Breast epithelium (tissue), 4 donors: Measurements from ENCODE around the gene LHFPL2. TPM values are rescaled to one million over a fixed set of nuclear protein-coding genes. Genes with fewer than 3 reads are reported as not detected.
A peak's percentile ranks its signal among the peaks of the same experiment; 100 is the strongest.

Experiments used
- DNase-seq, 2 donors: peaks; one replicate each; pipeline ENCODE4 v3.0.0-alpha.2; 2019; ENCODE audit warnings: low spot score in 2 of 2
- H3K27ac ChIP-seq, 2 donors: fragments of 200-600 bp; sonication (generic) in 1 of 2; one replicate each; pipeline ENCODE4 v1.5.1; 2016 to 2019; ENCODE audit warnings: mild to moderate bottlenecking in 1 of 2
- H3K27me3 ChIP-seq, 2 donors: fragments of 200-600 bp; sonication (generic) in 1 of 2; one replicate each; pipeline versions ENCODE4 v1.5.1 to v1.6.0; 2017 to 2019; ENCODE audit warnings: control low read depth in 1 of 2, mild to moderate bottlenecking in 1 of 2
- H3K36me3 ChIP-seq: fragments of 200-600 bp; one replicate; pipeline ENCODE4 v1.5.1; 2019
- H3K4me1 ChIP-seq, 2 donors: fragments of 200-600 bp; sonication (generic); one replicate each; pipeline ENCODE4 v1.5.1; 2016 to 2019; ENCODE audit warnings: control low read depth in 1 of 2
- H3K4me3 ChIP-seq, 3 donors: fragments of 200-600 bp; sonication (generic); 1 replicate in 2 of 3; 2 replicates in 1 of 3; pipeline ENCODE4 v1.5.1; 2016 to 2019; ENCODE audit warnings: mild to moderate bottlenecking in 3 of 3, moderate library complexity in 2 of 3
- H3K9me3 ChIP-seq, 2 donors: fragments of 200-600 bp; sonication (generic) in 1 of 2; one replicate each; pipeline ENCODE4 v1.5.1; 2016 to 2019; ENCODE audit warnings: control low read depth in 1 of 2
- POLR2A ChIP-seq: fragments of 450-650 bp; IDR thresholded peaks from one replicate; pipeline ENCODE4 v1.6.1; 2016; ENCODE audit warnings: antibody characterized with exemption, mild to moderate bottlenecking, moderate library complexity
- POLR2AphosphoS5 ChIP-seq, 3 donors: sonication (generic); formaldehyde crosslinking; IDR thresholded peaks; one replicate each; pipeline ENCODE4 v1.6.1; 2017; ENCODE audit warnings: antibody characterized with exemption in 3 of 3
- intact Hi-C: fragments of 100-400 bp; cut with DNase I; formaldehyde crosslinking; loops from one replicate; pipeline ENCODE4 v1.15.1; 2023; ENCODE audit warnings: low total_unique reads
- total RNA-seq, 3 donors: library from RNA; depleted of rRNA; stranded (reverse); fragments of >200 nt; gene quantifications; one replicate each; pipeline ENCODE4 v1.1.0, GENCODE V29; 2016
- TF ChIP-seq, protein P1 (sequence below), 3 donors: fragments of 450-650 bp; IDR thresholded peaks; one replicate each; pipeline ENCODE4 v1.5.1; 2016 to 2017; ENCODE audit warnings: antibody characterized with exemption in 3 of 3, mild to moderate bottlenecking in 3 of 3, moderate library complexity in 3 of 3

The LHFPL2 gene
- total RNA-seq, 3 donors from 2014 or later = 36.8 to 61.8 (median 41.3) TPM

DNA sequence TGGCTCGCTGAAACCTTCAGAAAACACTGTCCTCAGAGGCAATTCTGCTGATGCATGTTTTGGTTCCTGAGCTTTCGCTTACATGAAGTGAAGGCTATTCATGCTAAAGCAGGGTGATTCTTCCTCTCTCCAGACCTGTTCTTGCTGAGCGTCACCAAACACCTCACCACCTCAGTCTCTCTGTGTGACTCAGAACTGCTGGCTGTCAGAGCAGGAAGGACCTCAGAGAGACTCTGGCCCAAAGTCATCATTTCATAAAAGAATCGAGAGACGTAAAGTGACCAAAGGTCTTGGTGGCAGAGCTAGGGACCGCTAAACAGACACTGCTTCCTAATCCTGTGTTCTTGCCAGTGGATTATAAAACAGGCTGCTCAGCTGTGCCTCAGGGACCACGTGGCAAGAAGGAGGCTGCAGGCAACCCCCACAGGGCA lies 73.8 kb downstream of the LHFPL2 start:
- Histone ChIP-seq H3K27ac (peak overlapping the region; percentile 80 to 93), H3K4me1 (peaks cover 7 to 40% of the 10 kb centered on the region in 2 donors), H3K36me3 (no peaks in the 10 kb centered on the region), H3K9me3 (no peaks in the 10 kb centered on the region), H3K4me3 (no peak overlapping the region), H3K27me3 (no peaks in the 10 kb centered on the region)
- TF ChIP-seq POLR2A = no peak
- TF ChIP-seq, protein P1, sequence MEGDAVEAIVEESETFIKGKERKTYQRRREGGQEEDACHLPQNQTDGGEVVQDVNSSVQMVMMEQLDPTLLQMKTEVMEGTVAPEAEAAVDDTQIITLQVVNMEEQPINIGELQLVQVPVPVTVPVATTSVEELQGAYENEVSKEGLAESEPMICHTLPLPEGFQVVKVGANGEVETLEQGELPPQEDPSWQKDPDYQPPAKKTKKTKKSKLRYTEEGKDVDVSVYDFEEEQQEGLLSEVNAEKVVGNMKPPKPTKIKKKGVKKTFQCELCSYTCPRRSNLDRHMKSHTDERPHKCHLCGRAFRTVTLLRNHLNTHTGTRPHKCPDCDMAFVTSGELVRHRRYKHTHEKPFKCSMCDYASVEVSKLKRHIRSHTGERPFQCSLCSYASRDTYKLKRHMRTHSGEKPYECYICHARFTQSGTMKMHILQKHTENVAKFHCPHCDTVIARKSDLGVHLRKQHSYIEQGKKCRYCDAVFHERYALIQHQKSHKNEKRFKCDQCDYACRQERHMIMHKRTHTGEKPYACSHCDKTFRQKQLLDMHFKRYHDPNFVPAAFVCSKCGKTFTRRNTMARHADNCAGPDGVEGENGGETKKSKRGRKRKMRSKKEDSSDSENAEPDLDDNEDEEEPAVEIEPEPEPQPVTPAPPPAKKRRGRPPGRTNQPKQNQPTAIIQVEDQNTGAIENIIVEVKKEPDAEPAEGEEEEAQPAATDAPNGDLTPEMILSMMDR (IDR thresholded peaks at IDR 0.05) = no peak
- peak in 1 of 3 donors; percentile 25 for TF ChIP-seq POLR2AphosphoS5 (IDR thresholded peaks at IDR 0.05)
- intact Hi-C loops = no loop called here
- peak in 1 of 2 donors; percentile 60 for DNase-seq

DNA sequence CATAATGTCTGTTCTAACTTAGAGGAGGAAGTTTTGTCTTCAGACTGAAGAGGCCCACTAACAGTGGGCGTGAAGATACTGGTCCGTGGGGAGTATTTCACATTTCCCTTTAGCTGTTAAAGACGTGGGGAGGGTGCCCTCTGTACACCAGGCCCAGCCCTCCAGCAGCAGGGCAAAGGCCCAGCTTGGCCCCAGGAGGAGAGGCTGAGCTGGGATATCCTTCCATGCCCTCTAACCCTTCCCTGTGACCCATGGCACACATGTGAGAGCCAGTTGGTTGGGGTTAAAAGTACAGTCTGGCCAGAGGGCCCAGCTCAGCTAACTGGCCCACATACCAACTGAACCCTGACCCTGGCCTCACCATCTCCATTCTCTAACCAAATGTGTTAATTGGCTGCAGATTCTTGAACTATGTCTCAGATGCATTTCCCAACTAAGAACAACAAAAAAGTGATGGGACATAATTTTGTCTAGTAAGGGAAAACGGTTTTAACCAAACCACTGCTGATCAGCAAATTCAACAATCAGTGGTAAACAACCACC lies 74.4 kb downstream of the LHFPL2 start:
- peak overlapping the region; percentile 80 to 93 for H3K27ac ChIP-seq
- no peak for DNase-seq
- H3K36me3 ChIP-seq = no peaks in the 10 kb centered on the region
- H3K9me3 ChIP-seq = no peaks in the 10 kb centered on the region
- no peaks in the 10 kb centered on the region for H3K27me3 ChIP-seq
- no peak for TF ChIP-seq POLR2A
- TF ChIP-seq POLR2AphosphoS5 (IDR thresholded peaks at IDR 0.05) = no peak
- TF ChIP-seq, protein P1 (IDR thresholded peaks at IDR 0.05) = no peak
- intact Hi-C loops = no loop called here
- no peak overlapping the region for H3K4me3 ChIP-seq
- H3K4me1 ChIP-seq = peaks cover 7 to 42% of the 10 kb centered on the region in 2 donors

DNA sequence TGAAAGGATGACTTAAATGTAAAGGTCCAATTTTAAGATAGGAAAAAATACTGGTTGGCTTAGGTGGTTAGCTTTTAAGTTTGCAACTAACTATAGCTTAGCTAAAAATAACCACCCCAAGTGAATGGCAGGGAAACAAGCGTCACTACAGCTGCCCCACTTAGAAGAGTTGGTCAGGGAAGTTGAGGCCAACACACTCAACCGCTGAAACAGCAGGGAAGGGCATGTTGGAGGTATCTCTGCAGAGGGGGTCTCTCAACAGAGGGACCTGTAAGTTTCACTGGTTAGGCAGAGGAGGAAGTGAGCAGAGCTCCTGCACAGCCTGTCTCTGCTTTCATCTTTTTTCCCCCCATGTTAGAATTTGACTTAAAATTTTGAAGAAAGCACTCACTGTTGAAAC lies 75.3 kb downstream of the LHFPL2 start:
- TF ChIP-seq POLR2A (no peak), POLR2AphosphoS5 (IDR thresholded peaks at IDR 0.05) (no peak)
- TF ChIP-seq, protein P1 (IDR thresholded peaks at IDR 0.05) = no peak
- Histone ChIP-seq H3K4me1 (peaks cover 10 to 45% of the 10 kb centered on the region in 2 donors), H3K27me3 (no peaks in the 10 kb centered on the region), H3K9me3 (no peaks in the 10 kb centered on the region), H3K27ac (peak overlapping the region; percentile 54 to 80), H3K36me3 (no peaks in the 10 kb centered on the region), H3K4me3 (no peak overlapping the region)
- no peak for DNase-seq
- intact Hi-C loops = no loop called here

DNA sequence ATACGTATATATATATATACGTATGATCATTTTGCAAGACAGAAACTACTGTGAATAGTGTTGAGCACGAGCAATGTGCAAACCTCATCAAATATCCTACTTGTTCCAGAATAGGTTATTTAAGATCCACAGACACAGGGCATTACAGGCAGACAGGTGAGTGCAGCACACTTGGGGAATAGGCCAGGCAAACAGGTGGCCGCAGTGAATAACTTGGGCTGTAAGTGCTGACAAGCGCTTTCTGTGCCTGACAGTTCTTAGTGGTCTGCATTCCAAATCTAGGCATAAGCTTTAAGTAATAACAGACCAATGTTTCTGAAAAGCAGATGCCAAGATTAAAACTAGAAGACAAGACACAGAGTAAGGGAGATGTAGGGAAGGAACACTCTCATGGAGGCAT lies 77.9 kb downstream of the LHFPL2 start:
- no peaks in the 10 kb centered on the region for H3K9me3 ChIP-seq
- DNase-seq = no peak
- intact Hi-C loops = no loop called here
- no peaks in the 10 kb centered on the region for H3K36me3 ChIP-seq
- TF ChIP-seq POLR2AphosphoS5 (IDR thresholded peaks at IDR 0.05) (no peak), POLR2A (no peak)
- TF ChIP-seq, protein P1 (IDR thresholded peaks at IDR 0.05) = no peak
- peaks cover 10 to 40% of the 10 kb centered on the region in 2 donors for H3K4me1 ChIP-seq
- H3K4me3 ChIP-seq = no peak overlapping the region
- H3K27ac ChIP-seq = peak overlapping the region; percentile 6 to 40
- no peaks in the 10 kb centered on the region for H3K27me3 ChIP-seq

DNA sequence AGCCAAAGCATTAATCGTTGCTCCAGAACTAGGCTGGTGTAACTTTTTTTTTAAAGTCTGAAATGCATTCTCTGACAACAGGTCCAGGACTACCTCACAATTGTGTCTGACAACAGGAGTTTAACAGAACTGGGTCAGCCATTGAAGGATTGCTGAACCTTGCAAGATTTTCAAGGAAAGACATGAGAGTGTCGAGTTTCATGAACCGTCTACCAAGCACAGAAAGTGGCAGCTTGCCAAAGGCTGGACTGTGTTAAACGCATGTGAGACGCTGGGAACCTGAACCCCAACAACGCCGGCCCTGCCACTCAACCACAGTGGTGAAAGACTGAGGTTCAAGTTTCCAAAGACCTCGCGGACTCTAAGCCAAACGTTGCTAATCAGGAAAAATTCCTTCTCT lies 79.1 kb downstream of the LHFPL2 start:
- Histone ChIP-seq H3K27me3 (no peaks in the 10 kb centered on the region), H3K4me3 (no peak overlapping the region), H3K36me3 (no peaks in the 10 kb centered on the region), H3K4me1 (peaks cover 8 to 28% of the 10 kb centered on the region in 2 donors), H3K27ac (peak overlapping the region; percentile 86 to 89), H3K9me3 (no peaks in the 10 kb centered on the region)
- peak in 1 of 2 donors; percentile 58 for DNase-seq
- intact Hi-C loops = no loop called here
- TF ChIP-seq POLR2A (no peak), POLR2AphosphoS5 (IDR thresholded peaks at IDR 0.05) (no peak)
- TF ChIP-seq, protein P1 (IDR thresholded peaks at IDR 0.05) = no peak
